Measurements from ENCODE around the gene KRT8. TPM values are rescaled to one million over a fixed set of nuclear protein-coding genes. Genes with fewer than 3 reads are reported as not detected.
"Not testable (repeated sequence)": the region's sequence is repeated elsewhere in the genome, so short reads cannot be mapped to it uniquely, and the experiment has no call there.

Gene KRT8
- total and polyA plus RNA-seq, 2 donors = 100 to 142 TPM

DNA sequence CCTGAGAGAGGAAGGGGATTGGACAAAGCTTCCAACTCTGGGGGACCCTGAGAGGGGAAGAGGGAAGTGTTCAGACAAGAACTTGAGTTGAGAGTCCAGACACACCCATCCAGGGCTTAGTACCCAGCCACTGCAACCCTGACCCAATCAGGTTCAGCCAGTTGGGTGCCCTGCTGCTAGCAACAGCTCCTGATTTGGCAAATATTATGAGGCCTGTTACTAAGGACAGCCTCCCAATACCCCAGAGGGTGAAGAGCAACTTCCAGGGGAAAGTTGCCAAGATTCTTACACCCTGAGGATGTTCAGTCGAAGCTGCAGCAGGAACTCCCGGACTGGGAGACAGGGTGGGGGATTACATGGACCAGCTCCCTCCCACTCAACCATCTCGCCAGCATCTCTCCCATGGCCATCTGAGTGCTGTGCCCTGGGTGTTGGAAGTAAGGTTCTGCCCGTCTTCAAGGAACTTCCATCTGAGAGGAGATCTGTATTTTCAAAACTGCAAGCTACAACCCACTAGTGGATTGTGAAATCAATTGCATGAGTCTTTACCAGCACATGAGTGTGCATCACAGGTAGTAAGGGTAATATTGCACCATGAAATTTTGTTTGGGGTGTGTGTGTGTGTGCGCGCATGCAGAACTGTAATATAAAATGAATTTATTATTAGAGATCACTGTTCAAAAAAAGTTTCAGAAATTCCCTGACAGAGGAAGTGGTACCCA is 44.6 kb downstream of the KRT8 start:
- Histone ChIP-seq H3K4me1 (ENCODE audit: control insufficient read depth in 2 of 2, insufficient read depth in 2 of 2, low read length in 2 of 2) (no peaks in the 10 kb centered on the region), H3K27ac (ENCODE audit: low read depth in 1 of 2, low read length in 1 of 2) (no peak overlapping the region), H3K9me3 (ENCODE audit: control insufficient read depth in 2 of 2, insufficient read depth in 1 of 2, low read length in 1 of 2) (no peaks in the 10 kb centered on the region), H3K36me3 (ENCODE audit: control insufficient read depth in 2 of 2, insufficient read depth in 2 of 2, low read length in 1 of 2) (no peaks in the 10 kb centered on the region), H3K27me3 (ENCODE audit: control insufficient read depth in 2 of 2, insufficient read depth in 1 of 2, low read length in 1 of 2) (peaks cover 0 to 6% of the 10 kb centered on the region in 2 donors), H3K4me3 (ENCODE audit: low read length in 2 of 2) (no peak overlapping the region)
- DNase-seq (ENCODE audit: low read depth in 6 of 9, low spot score in 9 of 9) = no peak
- WGBS = 93% methylated on average over 6 of the region's 6 CpGs

DNA sequence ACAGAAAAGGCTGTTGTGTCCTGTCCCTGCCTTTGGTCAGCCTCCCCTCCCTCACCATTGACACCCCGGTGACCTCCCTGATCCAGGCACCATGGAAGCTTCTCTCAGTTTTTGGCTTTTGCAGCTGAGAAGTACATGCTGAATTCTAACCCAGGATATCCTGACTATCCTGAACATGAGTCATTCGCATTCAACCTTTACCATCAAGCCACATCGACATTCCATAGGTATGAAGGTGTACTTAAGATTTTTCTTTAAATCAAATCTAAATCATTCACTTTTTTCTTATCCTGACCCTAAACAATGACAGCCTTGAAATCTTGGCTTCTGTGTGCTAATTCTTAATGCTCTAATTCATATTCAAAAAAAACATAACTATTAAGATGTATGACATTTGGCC is 47.4 kb downstream of the KRT8 start:
- no peak overlapping the region for H3K27ac ChIP-seq (ENCODE audit: low read depth in 1 of 2, low read length in 1 of 2)
- 96% methylated on average over 3 of the region's 3 CpGs for WGBS
- no peak overlapping the region for H3K4me3 ChIP-seq (ENCODE audit: low read length in 2 of 2)
- H3K27me3 ChIP-seq (ENCODE audit: control insufficient read depth in 2 of 2, insufficient read depth in 1 of 2, low read length in 1 of 2) = peaks cover 0 to 10% of the 10 kb centered on the region in 2 donors
- DNase-seq (ENCODE audit: low read depth in 6 of 9, low spot score in 9 of 9) = no peak
- H3K4me1 ChIP-seq (ENCODE audit: control insufficient read depth in 2 of 2, insufficient read depth in 2 of 2, low read length in 2 of 2) = no peaks in the 10 kb centered on the region
- H3K36me3 ChIP-seq (ENCODE audit: control insufficient read depth in 2 of 2, insufficient read depth in 2 of 2, low read length in 1 of 2) = no peaks in the 10 kb centered on the region
- no peaks in the 10 kb centered on the region for H3K9me3 ChIP-seq (ENCODE audit: control insufficient read depth in 2 of 2, insufficient read depth in 1 of 2, low read length in 1 of 2)

DNA sequence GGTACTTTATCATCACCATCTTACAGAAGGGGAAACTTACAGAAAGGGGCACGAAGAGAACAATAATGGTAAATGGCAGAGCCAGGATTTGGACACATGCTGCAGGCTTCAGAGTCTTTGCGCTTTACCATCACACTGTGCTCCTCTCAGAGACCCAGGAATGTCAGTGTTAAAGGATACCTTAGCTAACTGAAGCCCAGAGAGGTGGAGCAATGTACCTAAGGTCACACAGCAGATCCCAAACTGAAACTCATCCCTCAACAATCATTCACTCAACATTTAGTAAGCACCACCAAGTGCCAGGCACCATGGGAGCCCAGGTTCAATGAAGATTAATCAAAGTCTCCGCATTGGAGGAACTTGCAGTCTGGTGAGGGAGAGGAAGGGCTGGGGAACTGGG is 48.1 kb downstream of the KRT8 start:
- Histone ChIP-seq H3K9me3 (ENCODE audit: control insufficient read depth in 2 of 2, insufficient read depth in 1 of 2, low read length in 1 of 2) (no peaks in the 10 kb centered on the region), H3K27ac (ENCODE audit: low read depth in 1 of 2, low read length in 1 of 2) (no peak overlapping the region), H3K27me3 (ENCODE audit: control insufficient read depth in 2 of 2, insufficient read depth in 1 of 2, low read length in 1 of 2) (peaks cover 0 to 7% of the 10 kb centered on the region in 2 donors), H3K4me3 (ENCODE audit: low read length in 2 of 2) (no peak overlapping the region), H3K36me3 (ENCODE audit: control insufficient read depth in 2 of 2, insufficient read depth in 2 of 2, low read length in 1 of 2) (no peaks in the 10 kb centered on the region), H3K4me1 (ENCODE audit: control insufficient read depth in 2 of 2, insufficient read depth in 2 of 2, low read length in 2 of 2) (no peaks in the 10 kb centered on the region)
- no peak for DNase-seq (ENCODE audit: low read depth in 6 of 9, low spot score in 9 of 9)
- 89% methylated on average over 3 of the region's 3 CpGs for WGBS

DNA sequence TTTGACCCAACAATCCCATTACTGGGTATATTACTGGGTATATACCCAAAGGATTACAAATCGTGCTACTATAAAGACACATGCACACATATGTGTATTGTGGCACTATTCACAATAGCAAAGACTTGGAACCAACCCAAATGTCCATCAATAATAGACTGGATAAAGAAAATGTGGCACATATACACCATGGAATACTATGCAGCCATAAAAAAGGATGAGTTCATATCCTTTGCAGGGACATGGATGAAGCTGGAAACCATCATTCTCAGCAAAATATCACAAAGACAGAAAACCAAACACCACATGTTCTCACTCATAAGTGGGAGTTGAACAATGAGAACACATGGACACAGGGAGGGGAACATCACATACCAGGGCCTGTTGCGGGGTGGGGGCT is 48.8 kb downstream of the KRT8 start:
- not testable (repeated sequence) for H3K4me1 ChIP-seq (ENCODE audit: control insufficient read depth in 2 of 2, insufficient read depth in 2 of 2, low read length in 2 of 2)

DNA sequence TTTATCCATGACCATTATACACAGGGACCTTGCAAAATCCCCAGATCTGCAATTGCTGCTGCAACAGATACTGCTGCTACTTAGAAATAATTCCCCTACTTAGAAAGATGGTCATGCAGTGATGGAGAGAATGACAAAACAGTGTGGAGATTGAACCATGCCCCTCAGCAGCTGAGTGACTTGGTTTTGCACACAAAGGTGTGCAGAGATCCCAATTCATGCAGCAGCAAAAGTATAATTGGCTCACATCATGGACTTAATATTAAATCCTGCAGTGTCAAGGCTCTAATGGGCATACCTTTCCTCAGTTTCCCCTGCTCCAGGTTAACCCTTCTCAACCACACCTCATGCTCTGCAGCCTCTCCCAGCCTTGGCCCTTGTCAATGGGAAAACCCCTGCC is 53.1 kb downstream of the KRT8 start:
- H3K27ac ChIP-seq (ENCODE audit: low read depth in 1 of 2, low read length in 1 of 2) = no peak overlapping the region
- H3K36me3 ChIP-seq (ENCODE audit: control insufficient read depth in 2 of 2, insufficient read depth in 2 of 2, low read length in 1 of 2) = no peaks in the 10 kb centered on the region
- H3K4me1 ChIP-seq (ENCODE audit: control insufficient read depth in 2 of 2, insufficient read depth in 2 of 2, low read length in 2 of 2) = no peaks in the 10 kb centered on the region
- no peak for DNase-seq (ENCODE audit: low read depth in 6 of 9, low spot score in 9 of 9)
- no peaks in the 10 kb centered on the region for H3K9me3 ChIP-seq (ENCODE audit: control insufficient read depth in 2 of 2, insufficient read depth in 1 of 2, low read length in 1 of 2)
- peaks cover 0 to 12% of the 10 kb centered on the region in 2 donors for H3K27me3 ChIP-seq (ENCODE audit: control insufficient read depth in 2 of 2, insufficient read depth in 1 of 2, low read length in 1 of 2)
- H3K4me3 ChIP-seq (ENCODE audit: low read length in 2 of 2) = no peak overlapping the region

More for the DNA sequence above, 48.8 kb downstream of the KRT8 start:
- H3K27ac ChIP-seq (ENCODE audit: low read depth in 1 of 2, low read length in 1 of 2); H3K27me3 ChIP-seq (ENCODE audit: control insufficient read depth in 2 of 2, insufficient read depth in 1 of 2, low read length in 1 of 2); DNase-seq (ENCODE audit: low read depth in 6 of 9, low spot score in 9 of 9); H3K9me3 ChIP-seq (ENCODE audit: control insufficient read depth in 2 of 2, insufficient read depth in 1 of 2, low read length in 1 of 2); H3K36me3 ChIP-seq (ENCODE audit: control insufficient read depth in 2 of 2, insufficient read depth in 2 of 2, low read length in 1 of 2); H3K4me3 ChIP-seq (ENCODE audit: low read length in 2 of 2): not testable (repeated sequence)
- 94% methylated on average over 2 of the region's 2 CpGs for WGBS

DNA sequence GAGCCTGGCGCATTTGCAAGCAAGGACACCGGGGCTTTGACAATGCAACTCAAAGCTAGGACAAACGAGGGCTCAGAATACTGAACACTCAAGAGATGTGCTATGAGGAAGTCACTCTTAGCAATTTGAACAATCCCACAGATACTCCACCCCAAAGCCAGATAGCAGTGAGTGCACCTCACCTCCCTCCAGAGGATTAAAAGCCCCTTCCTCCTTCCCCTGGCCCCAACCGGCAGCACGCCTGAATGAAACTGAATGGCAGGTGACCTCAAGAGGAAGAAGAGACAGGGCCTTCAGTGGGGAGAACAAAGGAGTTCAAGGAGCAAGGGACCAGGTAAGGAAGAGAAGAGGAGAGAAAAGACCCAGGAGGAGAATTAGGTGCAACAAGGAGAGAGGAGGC is 54.2 kb downstream of the KRT8 start:
- peaks cover 0 to 12% of the 10 kb centered on the region in 2 donors for H3K27me3 ChIP-seq (ENCODE audit: control insufficient read depth in 2 of 2, insufficient read depth in 1 of 2, low read length in 1 of 2)

DNA sequence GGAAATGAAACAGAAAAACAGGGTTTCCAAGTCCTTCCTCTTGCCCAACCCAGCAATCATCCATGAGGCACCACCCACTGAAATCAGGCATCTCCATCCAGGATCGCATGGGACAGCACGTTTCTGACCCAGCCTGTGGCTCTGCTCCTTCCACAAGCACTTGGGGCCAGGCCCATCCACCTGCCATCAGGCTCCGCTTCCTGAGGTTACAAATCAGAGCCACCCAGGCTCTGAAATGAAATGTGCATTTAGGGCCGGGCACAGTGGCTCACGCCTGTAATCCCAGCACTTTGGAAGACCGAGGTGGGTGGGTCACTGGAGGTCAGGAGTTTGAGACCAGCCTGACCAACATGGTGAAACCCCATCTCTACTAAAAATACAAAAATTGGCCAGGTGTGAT is 55.4 kb downstream of the KRT8 start:
- Histone ChIP-seq H3K4me1 (ENCODE audit: control insufficient read depth in 2 of 2, insufficient read depth in 2 of 2, low read length in 2 of 2) (no peaks in the 10 kb centered on the region), H3K4me3 (ENCODE audit: low read length in 2 of 2) (no peak overlapping the region), H3K27me3 (ENCODE audit: control insufficient read depth in 2 of 2, insufficient read depth in 1 of 2, low read length in 1 of 2) (peaks cover 0 to 12% of the 10 kb centered on the region in 2 donors), H3K36me3 (ENCODE audit: control insufficient read depth in 2 of 2, insufficient read depth in 2 of 2, low read length in 1 of 2) (no peaks in the 10 kb centered on the region), H3K9me3 (ENCODE audit: control insufficient read depth in 2 of 2, insufficient read depth in 1 of 2, low read length in 1 of 2) (no peaks in the 10 kb centered on the region), H3K27ac (ENCODE audit: low read depth in 1 of 2, low read length in 1 of 2) (no peak overlapping the region)
- no peak for DNase-seq (ENCODE audit: low read depth in 6 of 9, low spot score in 9 of 9)
- WGBS = 98% methylated on average over 6 of the region's 6 CpGs

More for the DNA sequence above, 54.2 kb downstream of the KRT8 start:
- Histone ChIP-seq H3K4me3 (ENCODE audit: low read length in 2 of 2) (no peak overlapping the region), H3K27ac (ENCODE audit: low read depth in 1 of 2, low read length in 1 of 2) (no peak overlapping the region), H3K36me3 (ENCODE audit: control insufficient read depth in 2 of 2, insufficient read depth in 2 of 2, low read length in 1 of 2) (no peaks in the 10 kb centered on the region), H3K9me3 (ENCODE audit: control insufficient read depth in 2 of 2, insufficient read depth in 1 of 2, low read length in 1 of 2) (no peaks in the 10 kb centered on the region), H3K4me1 (ENCODE audit: control insufficient read depth in 2 of 2, insufficient read depth in 2 of 2, low read length in 2 of 2) (no peaks in the 10 kb centered on the region)
- 74% methylated on average over 5 of the region's 5 CpGs for WGBS
- no peak for DNase-seq (ENCODE audit: low read depth in 6 of 9, low spot score in 9 of 9)

DNA sequence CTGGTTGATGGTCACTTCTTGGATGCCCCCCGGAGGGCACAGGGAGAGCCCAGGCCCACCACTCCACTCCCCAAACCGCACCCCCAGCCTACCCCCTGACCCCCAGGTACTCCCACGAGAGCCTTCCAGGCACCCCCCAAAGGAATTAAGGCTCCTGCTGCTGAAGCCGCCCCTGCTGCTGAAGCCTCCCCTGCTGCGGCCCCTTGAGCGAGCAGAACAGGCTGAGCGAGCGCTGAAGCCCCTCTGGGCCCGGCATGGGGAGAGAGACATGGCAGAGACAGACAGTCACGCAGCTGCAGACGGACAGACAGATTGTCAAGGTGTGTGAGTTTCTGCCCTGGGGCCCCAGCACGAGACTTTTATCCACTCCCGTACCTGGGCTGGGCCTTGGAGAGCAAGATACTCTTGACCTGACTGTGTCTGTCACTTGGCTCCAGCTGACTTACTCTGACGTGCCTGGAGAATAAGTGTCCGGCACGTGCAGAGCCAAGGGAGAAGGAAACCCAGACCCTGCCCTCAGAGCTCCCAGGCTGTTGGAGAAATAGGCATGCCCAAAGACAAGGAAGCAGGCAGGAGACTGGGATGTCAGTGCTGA is 56.1 kb downstream of the KRT8 start, which contains the start of gene KRT78:
Gene KRT78 (minus strand): TSS at position 334 of the 595 bp plus-strand sequence. CDS start 64 bp downstream, at position 270.
- Histone ChIP-seq H3K36me3 (ENCODE audit: control insufficient read depth in 2 of 2, insufficient read depth in 2 of 2, low read length in 1 of 2) (no peaks in the 10 kb centered on the region), H3K9me3 (ENCODE audit: control insufficient read depth in 2 of 2, insufficient read depth in 1 of 2, low read length in 1 of 2) (no peaks in the 10 kb centered on the region), H3K4me3 (ENCODE audit: low read length in 2 of 2) (no peak within 1 kb of the TSS), H3K27me3 (ENCODE audit: control insufficient read depth in 2 of 2, insufficient read depth in 1 of 2, low read length in 1 of 2) (peaks cover 0 to 10% of the 10 kb centered on the region in 2 donors), H3K4me1 (ENCODE audit: control insufficient read depth in 2 of 2, insufficient read depth in 2 of 2, low read length in 2 of 2) (no peaks in the 10 kb centered on the region), H3K27ac (ENCODE audit: low read depth in 1 of 2, low read length in 1 of 2) (no peak within 1 kb of the TSS)
- no peak for DNase-seq (ENCODE audit: low read depth in 6 of 9, low spot score in 9 of 9)
- WGBS = 92% methylated on average over 16 of the region's 16 CpGs

DNA sequence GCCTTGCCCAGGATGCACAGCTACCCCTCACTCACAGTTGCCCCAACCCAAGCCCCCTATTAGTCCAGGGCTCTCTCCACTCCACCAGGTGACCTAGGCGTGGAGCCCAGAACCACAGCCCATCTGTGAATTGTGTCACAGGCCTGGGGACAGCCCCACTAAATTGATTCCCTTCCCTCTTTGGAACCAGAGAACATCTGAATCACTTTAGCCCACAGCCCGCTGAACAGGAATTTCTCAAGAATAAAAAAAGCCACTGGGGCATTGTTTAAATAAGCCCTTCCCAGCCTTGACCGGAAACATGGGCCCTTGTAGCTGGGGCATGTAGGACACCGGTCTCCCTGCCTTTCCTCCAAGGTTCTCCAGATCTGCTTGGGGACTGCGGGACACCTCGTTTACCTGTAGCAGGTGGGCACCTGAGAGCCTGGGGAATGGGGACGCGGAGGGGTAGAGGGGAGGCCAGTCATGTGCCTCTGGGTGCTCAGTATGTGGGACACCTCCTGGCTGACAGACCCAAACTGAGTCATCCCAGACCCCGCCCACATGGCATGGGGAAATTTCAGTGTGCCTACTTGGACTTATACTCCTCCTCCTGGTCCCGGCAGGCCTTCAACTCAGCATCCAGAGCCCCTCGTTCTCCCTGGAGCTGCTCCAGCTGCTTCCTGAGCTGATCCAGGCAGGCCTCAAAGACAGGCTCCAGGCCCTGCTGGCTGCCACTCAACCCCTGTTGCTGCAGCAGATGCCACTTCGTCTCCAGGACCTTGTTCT is 57.4 kb downstream of the KRT8 start:
- no peak for DNase-seq (ENCODE audit: low read depth in 6 of 9, low spot score in 9 of 9)
- Histone ChIP-seq H3K36me3 (ENCODE audit: control insufficient read depth in 2 of 2, insufficient read depth in 2 of 2, low read length in 1 of 2) (no peaks in the 10 kb centered on the region), H3K27ac (ENCODE audit: low read depth in 1 of 2, low read length in 1 of 2) (no peak overlapping the region), H3K9me3 (ENCODE audit: control insufficient read depth in 2 of 2, insufficient read depth in 1 of 2, low read length in 1 of 2) (no peaks in the 10 kb centered on the region), H3K27me3 (ENCODE audit: control insufficient read depth in 2 of 2, insufficient read depth in 1 of 2, low read length in 1 of 2) (peaks cover 0 to 8% of the 10 kb centered on the region in 2 donors), H3K4me1 (ENCODE audit: control insufficient read depth in 2 of 2, insufficient read depth in 2 of 2, low read length in 2 of 2) (no peaks in the 10 kb centered on the region), H3K4me3 (ENCODE audit: low read length in 2 of 2) (no peak overlapping the region)
- WGBS = 93% methylated on average over 12 of the region's 12 CpGs
